NCI-H2029 treated with DMSO at 0.1 percent for 48 hours (cell line): ENCODE data around the gene SLC7A1.

ENCODE experiments used
- DNase-seq: peaks from one replicate; lab custom pipeline; 2025; lab: John Stamatoyannopoulos, UW

The SLC7A1 gene

GRCh38 chr13:29487466-29488454 is 107.7 kb downstream of the SLC7A1 start:
- no peak for DNase-seq

- no peak for DNase-seq
Observed at GRCh38 chr13:29486551-29486950, 108.9 kb downstream of the SLC7A1 start.

GRCh38 chr13:29484796-29485195 is 110.7 kb downstream of the SLC7A1 start:
- no peak for DNase-seq

- no peak for DNase-seq
Observed at GRCh38 chr13:29484236-29484635, 111.3 kb downstream of the SLC7A1 start.

GRCh38 chr13:29483623-29484022 is 111.9 kb downstream of the SLC7A1 start:
- DNase-seq: no peak

GRCh38 chr13:29483211-29483610 is 112.3 kb downstream of the SLC7A1 start:
- DNase-seq: no peak

GRCh38 chr13:29482504-29482903 is 113.0 kb downstream of the SLC7A1 start:
- no peak for DNase-seq

- DNase-seq: no peak
Observed at GRCh38 chr13:29481603-29482002, 113.9 kb downstream of the SLC7A1 start.

- DNase-seq: no peak
Observed at GRCh38 chr13:29480893-29481525, 114.5 kb downstream of the SLC7A1 start.

GRCh38 chr13:29479716-29480492 is 115.6 kb downstream of the SLC7A1 start:
- DNase-seq: no peak

GRCh38 chr13:29476046-29476445 is 119.4 kb downstream of the SLC7A1 start:
- DNase-seq: no peak

GRCh38 chr13:29474991-29475390 is 120.5 kb downstream of the SLC7A1 start:
- no peak for DNase-seq

GRCh38 chr13:29473166-29473565 is 122.3 kb downstream of the SLC7A1 start:
- DNase-seq: no peak

GRCh38 chr13:29472332-29472961 is 123.0 kb downstream of the SLC7A1 start:
- no peak for DNase-seq

- no peak for DNase-seq
Observed at GRCh38 chr13:29471551-29471950, 123.9 kb downstream of the SLC7A1 start.

- no peak for DNase-seq
Observed at GRCh38 chr13:29465741-29466293, 129.7 kb downstream of the SLC7A1 start.

- DNase-seq: no peak
Observed at GRCh38 chr13:29464105-29464679, 131.3 kb downstream of the SLC7A1 start.

- no peak for DNase-seq
Observed at GRCh38 chr13:29459813-29460355, 135.6 kb downstream of the SLC7A1 start.
